GM04503 (cell line): ENCODE results near the gene E2F7.

Experiments
- DNase-seq: peaks from one replicate; pipeline ENCODE4 v3.0.0-alpha.2; 2012; ENCODE audit warnings: low read depth

E2F7 gene

DNA sequence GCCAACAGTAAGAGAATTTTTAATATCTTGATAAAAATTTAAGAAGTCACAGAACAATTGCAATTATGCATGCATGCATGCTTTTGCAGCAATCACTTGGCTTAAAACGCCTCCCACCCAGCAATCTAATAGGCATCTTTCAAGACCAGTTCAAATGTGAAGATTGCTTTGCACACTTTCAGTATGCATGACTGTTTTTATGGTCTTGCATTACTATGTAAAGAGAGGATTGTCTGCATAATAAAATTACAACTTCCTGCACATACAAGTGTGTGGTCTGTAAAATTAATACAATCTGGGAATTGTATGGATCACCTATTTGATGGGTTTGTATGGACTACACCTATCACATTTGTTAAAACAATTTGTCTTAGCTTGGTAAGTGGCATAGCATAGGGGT lies 48.8 kb downstream of the E2F7 start:
- no peak for DNase-seq

DNA sequence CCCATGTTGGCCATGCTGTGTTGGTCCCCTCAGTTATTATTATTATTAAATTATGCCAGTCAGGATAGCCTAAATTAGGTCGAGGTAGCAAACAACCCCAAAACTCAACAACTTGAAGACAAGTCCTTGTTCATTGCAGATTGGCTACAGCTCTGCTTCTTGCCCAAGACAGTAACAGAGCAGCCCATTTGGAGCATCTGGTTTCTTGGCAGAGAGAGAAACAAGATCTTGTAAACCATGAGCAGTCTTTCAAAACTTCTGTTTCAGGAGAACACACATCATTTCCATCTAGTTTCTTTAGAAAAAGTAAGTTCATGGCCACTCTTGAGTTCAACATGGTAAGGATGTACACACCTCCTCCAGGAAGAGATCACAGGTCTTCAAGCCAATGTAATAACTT lies 52.3 kb downstream of the E2F7 start:
- no peak for DNase-seq

- DNase-seq = no peak
Measured at GRCh38 chr12:77010691-77011548, 54.4 kb downstream of the E2F7 start.

DNA sequence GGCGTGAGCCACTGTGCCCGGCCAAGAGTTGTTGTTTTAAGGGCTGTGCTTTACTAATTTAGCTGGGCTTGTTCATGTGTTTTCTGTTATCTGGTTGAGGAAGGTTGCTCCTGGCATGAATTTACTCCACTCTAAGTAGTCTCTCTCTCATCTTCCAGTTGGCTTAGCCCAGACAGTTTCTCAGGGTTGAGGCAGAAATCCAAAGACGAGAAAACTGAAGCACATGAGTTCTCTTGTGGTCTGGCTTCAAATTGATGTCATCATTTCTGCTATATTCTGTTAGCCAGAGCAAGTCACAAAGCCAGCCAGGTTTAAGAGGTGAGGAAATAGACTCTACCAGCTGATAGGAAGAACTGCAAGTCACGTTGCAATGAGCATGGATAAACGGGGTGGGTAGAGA lies 57.9 kb downstream of the E2F7 start:
- DNase-seq = no peak

DNA sequence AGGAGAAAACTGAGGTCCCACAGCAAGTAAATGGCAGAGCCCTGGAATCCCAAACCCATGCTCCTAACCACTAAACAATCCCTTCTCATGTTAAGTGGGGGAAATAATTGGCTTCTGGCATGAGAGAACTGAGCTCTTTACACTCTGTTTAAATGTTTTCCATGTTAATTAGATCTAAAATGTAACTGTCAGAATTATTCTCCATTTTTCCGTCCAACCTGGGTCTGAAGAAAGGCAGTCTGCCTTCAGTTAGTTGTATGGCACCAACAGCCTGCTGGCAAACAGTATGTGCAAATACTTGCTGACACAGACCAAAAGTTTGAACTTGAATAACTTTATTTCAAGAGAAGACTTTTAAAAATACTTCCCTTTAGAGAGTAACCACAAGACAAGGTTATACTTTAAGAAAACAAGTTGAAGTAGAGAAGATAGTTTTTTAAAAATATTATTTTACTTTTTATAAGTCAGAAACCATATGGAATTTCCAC lies 59.7 kb downstream of the E2F7 start:
- no peak for DNase-seq

DNA sequence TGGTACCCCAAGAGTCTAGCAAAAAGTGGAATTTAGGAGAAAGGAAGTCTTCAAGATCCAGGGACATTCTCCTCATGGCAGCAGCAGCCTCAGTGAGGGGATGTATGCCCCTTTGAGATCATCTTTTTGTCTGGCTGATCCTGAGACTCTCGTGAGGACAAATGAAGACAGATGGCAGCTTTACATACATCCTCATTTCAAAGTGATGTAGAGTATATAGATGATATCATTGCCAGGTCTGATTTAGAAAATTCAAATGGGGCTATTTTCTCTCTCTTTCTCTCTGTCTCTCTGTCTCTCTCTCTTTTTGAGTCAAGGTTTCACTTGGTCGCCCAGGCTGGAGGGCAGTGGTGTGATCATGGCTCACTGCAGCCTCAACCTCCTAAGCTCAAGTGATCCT lies 61.5 kb downstream of the E2F7 start:
- no peak for DNase-seq

- DNase-seq = no peak
Measured at GRCh38 chr12:77003246-77003645, 62.1 kb downstream of the E2F7 start.

- no peak for DNase-seq
Measured at GRCh38 chr12:77002382-77002781, 63.0 kb downstream of the E2F7 start.

DNA sequence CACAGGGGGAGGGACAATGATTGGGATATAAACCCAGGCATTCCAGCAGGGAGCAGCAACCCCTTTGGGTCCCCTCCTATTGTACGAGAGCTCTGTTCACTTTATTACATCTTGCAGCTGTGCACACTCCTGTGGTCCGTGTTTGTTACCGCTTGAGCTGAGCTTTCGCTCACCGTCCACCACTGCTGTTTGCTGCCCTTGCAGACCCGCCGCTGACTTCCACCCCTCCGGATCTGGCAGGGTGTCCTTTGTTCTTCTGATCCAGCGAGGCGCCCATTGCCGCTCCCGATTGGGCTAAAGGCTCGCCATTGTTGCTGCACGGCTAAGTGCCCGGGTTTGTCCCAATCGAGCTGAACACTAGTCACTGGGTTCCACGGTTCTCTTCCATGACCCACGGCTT lies 64.1 kb downstream of the E2F7 start:
- no peak for DNase-seq

GRCh38 chr12:76998908-76999556 lies 66.3 kb downstream of the E2F7 start:
- DNase-seq = no peak

GRCh38 chr12:76998386-76998785 lies 67.0 kb downstream of the E2F7 start:
- DNase-seq = no peak

- DNase-seq = no peak
Measured at GRCh38 chr12:76997011-76997780, 68.2 kb downstream of the E2F7 start.

DNA sequence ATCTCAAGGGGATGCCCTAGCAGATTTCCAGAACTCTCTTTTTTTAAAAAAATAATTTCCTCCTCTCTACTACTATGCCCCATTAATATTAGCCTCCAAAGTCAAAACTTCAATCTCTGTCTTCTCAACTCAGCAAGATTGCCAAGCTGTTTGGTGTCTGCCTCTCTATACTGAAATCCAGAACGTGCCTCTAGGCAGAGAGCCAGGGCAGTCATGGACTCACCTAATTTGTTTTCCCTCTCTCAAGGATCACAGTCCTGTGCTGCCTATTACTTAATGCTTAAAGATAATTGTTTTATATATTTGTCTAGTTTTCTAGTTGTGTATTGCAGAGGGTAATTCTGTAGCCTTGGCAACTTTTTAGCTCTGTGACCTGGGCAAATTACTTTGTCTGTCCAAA lies 74.7 kb downstream of the E2F7 start:
- DNase-seq = no peak

GRCh38 chr12:76984566-76984965 lies 80.8 kb downstream of the E2F7 start:
- DNase-seq = no peak

DNA sequence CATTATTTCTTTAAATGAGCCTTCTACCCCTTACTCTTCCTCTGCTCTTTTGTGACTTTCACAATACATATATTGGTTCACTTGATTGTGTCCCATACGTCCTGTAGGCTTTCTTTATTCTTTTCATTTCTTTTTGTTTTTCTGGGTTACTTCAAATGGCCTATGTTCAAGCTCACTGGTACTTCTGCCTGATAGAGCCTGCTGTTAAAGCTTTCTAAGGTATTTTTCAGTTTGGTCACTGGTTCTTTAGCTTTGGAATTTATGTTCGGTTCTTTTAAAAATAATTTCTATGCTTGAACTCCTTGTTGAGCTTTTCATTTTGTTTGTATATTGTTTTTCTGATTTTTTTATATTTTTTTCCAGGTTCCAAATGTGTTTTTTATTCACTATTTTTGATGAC lies 81.9 kb downstream of the E2F7 start:
- DNase-seq = no peak

DNA sequence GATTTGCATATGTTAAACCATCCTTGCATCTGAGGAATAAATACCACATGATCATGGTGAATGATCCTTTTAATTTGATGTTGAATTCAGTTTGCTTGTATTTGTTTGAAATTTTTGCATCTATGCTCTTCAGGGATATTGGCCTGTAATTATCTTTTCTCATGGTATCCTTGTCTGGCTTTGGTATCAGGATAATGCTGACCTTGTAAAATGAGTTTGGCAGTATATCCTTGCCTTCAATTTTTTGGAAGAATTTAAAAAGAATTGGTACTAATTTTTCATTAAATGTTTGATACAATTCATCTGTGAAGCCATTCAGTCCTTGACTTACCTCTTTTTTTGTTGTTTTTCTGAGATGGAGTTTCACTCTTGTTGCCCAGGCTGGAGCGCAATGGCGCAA lies 85.2 kb downstream of the E2F7 start:
- DNase-seq = no peak

DNA sequence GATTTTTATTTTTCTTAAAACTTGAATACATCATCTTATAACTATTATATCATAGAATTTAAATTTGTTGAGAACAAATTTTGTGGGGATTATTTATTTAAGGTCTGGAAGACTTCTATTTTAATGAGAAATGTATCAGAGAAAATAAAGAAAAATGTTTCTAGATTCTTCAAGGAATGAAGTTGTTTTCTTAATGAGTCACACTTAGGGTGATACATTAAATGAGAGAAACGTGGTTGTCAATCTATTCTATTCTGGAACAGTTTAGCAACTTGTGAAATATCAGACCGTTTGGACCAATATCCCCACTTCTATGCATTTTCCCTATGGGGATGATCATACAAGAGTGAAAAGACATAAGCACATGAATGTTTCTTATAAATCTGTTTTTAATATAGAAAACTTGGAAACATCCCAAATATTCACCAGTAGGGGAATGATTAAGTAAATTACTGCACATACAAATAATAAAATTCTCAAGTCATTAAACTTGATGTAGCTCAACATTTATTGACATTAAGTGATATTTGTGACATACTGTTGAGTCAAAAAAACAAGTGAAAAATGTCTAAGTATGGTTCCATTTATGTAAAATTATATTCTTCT lies 88.5 kb downstream of the E2F7 start:
- DNase-seq = no peak
